Activated naive CD4-positive, alpha-beta T cell treated with anti-CD3 and anti-CD28 coated beads, Interleukin-2, amount 50 U/mL, for 72 hours (primary cell): ENCODE data around the gene SLC6A19. TPM values are rescaled to one million over a fixed set of nuclear protein-coding genes. Genes with fewer than 3 reads are reported as not detected.
A peak's percentile ranks its signal among the peaks of the same experiment; 100 is the strongest.

ENCODE experiments used
- ATAC-seq, 2 donors: fragments of 150-1000 bp; cut with Tn5 transposase; 2 replicates each; pipeline ENCODE4 v1.10.0; 2021; ENCODE audit warnings: mild to moderate bottlenecking in 2 of 2, moderate library complexity in 2 of 2
- DNase-seq, 2 donors: peaks; one replicate each; pipeline ENCODE4 v3.0.0; 2021 to 2022; ENCODE audit warnings: low spot score in 2 of 2
- H3K27ac Mint-ChIP-seq, 2 donors: one replicate each; pipeline ENCODE4 v1.8.0; 2022; ENCODE audit warnings: mild to moderate bottlenecking in 2 of 2, mixed read lengths in 2 of 2
- H3K36me3 Mint-ChIP-seq, 2 donors: one replicate each; pipeline ENCODE4 v1.8.0; 2022; ENCODE audit warnings: mixed read lengths in 2 of 2
- H3K9me3 Mint-ChIP-seq, 2 donors: one replicate each; pipeline ENCODE4 v1.8.0; 2022; ENCODE audit warnings: mixed read lengths in 2 of 2
- total RNA-seq, 2 donors: library from RNA; stranded (reverse); gene quantifications; one replicate each; pipeline ENCODE4 v1.2.3, GENCODE V29; 2022

SLC6A19 gene
- total RNA-seq, 2 donors from 2014 or later: not detected

DNA sequence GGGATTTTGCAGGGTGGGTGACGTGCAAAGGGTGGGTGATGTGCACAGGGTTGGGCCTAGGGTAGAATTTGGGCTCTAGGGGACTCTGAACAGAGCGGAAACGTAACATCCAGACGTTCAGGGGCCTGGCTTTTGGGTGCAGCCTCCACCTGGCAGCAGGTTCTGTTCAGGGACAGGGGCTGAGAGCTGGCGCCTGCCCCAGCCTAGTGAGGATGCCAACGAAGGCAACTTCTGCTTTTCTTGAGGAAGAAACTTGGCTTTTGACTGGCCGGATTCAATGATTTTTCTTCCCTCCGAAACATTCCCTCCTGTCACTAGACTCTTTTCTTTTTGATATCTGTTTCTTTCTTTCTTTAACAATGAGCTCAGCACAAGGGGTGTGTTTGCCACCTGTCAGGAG is 38.6 kb upstream of the SLC6A19 start:
- Mint-ChIP-seq H3K36me3 (peaks cover 0 to 3% of the 10 kb centered on the region in 2 donors), H3K27ac (no peak overlapping the region), H3K9me3 (peaks cover 0 to 2% of the 10 kb centered on the region in 2 donors)
- no peak for DNase-seq
- no peak for ATAC-seq

- Mint-ChIP-seq H3K36me3 (no peaks in the 10 kb centered on the region), H3K27ac (no peak overlapping the region), H3K9me3 (no peaks in the 10 kb centered on the region)
- ATAC-seq: no peak
- DNase-seq: no peak
These were observed 38.0 kb upstream of the SLC6A19 start for GRCh38 chr5:1163366-1163765.

DNA sequence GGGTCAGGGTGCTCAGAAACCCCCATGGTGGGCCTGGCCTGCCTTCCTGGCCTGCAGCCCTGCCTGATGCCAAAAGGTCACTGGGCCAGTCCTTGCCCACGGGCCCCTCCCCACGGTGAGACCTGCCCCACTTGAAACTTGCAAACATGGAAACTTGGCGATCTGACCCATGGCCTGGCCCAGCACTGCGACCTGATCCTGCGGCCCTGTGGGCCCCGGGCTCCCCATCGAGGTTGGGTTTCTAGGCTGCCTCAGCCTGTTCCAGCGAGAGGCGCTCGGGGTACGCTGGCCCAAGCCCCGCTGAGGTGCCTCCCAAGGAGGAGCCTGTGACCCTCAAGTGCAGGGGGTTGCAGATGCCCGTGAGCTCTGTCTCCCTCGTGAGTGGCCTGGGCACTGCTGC is 37.5 kb upstream of the SLC6A19 start:
- ATAC-seq: no peak
- H3K36me3 Mint-ChIP-seq: no peaks in the 10 kb centered on the region
- no peak for DNase-seq
- no peak overlapping the region for H3K27ac Mint-ChIP-seq
- H3K9me3 Mint-ChIP-seq: no peaks in the 10 kb centered on the region

- ATAC-seq (no peak), DNase-seq (no peak)
- Mint-ChIP-seq H3K36me3 (no peaks in the 10 kb centered on the region), H3K9me3 (no peaks in the 10 kb centered on the region), H3K27ac (peak overlapping the region in 1 of 2 donors; percentile 0)
These were observed 36.4 kb upstream of the SLC6A19 start for GRCh38 chr5:1164696-1165630.

GRCh38 chr5:1165864-1166263 is 35.5 kb upstream of the SLC6A19 start:
- ATAC-seq: no peak
- Mint-ChIP-seq H3K9me3 (no peaks in the 10 kb centered on the region), H3K36me3 (no peaks in the 10 kb centered on the region), H3K27ac (no peak overlapping the region)
- DNase-seq: no peak

DNA sequence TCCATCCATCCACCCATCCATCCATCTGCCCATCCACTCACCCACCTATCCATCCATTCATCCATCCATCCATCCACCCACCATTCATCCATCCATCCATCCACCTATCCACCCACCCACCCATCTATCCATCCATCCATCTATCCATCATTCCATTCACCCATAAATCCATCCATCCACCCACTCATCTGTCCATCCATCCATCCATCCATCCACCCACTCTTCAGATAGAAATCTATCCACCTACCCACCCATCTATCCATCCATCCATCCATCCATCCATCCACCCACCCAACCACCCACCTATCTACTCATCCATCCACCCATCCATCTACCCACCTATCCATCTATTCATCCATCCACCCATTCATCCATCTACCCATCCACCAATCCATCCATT is 35.0 kb upstream of the SLC6A19 start:
- Mint-ChIP-seq H3K9me3 (no peaks in the 10 kb centered on the region), H3K36me3 (no peaks in the 10 kb centered on the region), H3K27ac (no peak overlapping the region)
- ATAC-seq (no peak), DNase-seq (no peak)

DNA sequence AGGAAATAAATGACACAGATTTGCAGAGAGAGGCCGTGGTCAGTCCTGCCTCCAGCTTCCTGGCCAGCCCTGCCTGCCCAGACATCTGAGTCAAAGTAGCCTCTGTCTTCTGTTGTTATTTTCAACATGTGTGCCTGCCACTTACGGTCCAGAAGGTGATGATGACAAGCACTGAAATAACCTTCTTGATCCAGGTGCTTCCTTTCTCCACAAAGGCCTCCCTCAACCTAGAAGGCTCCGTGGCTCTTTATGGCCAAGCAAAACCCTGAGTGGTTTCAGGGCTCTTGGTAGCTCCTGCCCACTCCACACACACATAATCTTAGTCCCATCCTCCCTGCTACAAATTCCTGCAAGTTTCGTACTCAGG is 34.1 kb upstream of the SLC6A19 start:
- DNase-seq (no peak), ATAC-seq (no peak)
- Mint-ChIP-seq H3K36me3 (no peaks in the 10 kb centered on the region), H3K27ac (no peak overlapping the region), H3K9me3 (no peaks in the 10 kb centered on the region)

DNA sequence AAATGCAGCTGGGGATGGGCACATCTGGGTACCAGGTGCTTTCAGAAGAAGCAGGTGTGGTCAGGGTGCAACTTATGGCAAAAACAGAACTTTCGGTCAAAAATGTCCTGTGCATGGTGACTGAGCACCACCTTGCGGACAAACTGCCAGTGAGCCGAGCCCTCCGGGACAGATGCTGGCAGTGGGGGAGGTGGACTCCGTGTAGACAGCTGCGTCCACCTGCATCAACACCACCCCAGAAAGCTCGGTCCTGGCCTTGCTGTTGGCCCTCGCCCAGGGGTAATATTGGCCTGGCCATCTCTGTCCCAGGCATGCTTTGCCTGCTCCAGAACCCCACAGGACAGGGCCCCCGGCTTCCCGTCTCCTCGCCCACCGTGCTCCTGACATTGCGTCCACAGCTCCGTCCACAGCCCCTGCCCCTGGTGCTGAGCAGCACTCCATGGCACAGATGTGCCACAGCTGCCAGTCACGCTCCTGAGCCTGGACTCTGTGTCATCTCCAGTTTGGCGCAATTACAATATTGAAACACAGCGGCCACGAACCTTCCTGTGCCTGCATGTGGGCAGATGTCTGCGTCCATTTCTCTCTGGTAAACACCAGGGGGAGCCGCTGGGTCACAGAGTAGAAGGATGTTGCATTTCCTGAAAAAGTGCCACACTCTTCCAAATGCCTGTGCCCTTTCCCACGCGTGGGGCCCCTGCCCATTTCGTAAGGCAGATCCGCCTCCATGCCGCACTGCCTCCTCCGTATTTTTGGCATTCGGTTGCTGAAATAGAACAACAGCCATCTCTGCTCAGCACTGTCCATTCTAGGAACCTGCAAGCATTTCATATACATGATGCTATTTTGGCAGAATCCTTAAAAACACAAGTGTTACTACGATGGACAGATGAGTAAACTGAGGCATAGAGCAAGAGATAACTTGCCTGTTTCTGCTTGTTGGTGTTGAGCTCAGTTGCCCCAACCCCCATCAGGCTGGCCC is 33.4 kb upstream of the SLC6A19 start:
- DNase-seq (peak in 1 of 2 donors; percentile 64), ATAC-seq (peak; percentile 75 to 82)
- Mint-ChIP-seq H3K9me3 (no peaks in the 10 kb centered on the region), H3K27ac (no peak overlapping the region), H3K36me3 (no peaks in the 10 kb centered on the region)

GRCh38 chr5:1168796-1169195 is 32.6 kb upstream of the SLC6A19 start:
- DNase-seq: no peak
- H3K36me3 Mint-ChIP-seq: no peaks in the 10 kb centered on the region
- H3K9me3 Mint-ChIP-seq: no peaks in the 10 kb centered on the region
- no peak for ATAC-seq
- no peak overlapping the region for H3K27ac Mint-ChIP-seq

DNA sequence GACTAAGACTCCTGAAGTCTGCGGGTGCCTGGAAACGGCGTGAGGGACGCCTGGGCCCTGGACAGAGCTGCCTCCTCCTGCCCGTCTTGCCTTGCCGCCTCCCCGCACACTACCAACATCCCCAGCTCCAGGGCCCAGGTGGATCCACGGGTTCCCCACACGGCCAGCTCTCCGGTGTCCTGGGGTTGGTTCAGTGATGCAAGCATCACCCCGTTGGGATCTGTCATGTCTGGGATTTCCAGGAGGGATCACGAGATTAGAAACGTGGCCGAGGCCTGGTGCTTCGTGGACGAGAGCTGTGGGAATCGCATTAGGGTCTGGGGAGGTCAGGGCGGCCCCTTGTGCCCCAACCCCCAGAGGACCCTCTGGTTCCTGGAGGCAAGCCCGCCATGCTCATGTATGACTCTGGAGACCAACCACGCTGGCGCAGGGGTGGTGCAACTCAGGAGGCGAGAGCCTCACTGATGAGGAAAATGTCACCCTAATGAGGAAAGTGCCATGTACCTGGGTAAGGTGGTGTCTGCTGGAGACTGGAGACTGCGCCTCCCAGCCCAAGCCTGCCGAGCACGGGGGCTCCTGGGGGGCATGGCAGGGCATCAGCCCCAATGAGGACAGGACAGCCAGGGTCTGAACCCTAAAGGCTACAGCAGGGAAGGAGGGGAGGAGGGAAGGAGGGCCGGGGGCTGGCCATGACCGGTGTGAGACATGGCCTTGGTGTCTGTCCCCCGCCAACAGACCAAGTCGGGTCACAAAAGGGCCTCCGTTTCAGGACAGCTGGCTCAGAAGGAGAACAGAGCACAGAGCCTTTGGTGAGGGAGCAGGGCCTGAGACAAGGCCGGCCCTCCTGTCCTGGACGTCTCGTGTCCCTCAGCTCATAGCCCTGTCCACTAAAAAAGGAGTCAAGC is 31.9 kb upstream of the SLC6A19 start:
- Mint-ChIP-seq H3K36me3 (no peaks in the 10 kb centered on the region), H3K9me3 (no peaks in the 10 kb centered on the region), H3K27ac (no peak overlapping the region)
- DNase-seq (no peak), ATAC-seq (no peak)

GRCh38 chr5:1171340-1171941 is 30.0 kb upstream of the SLC6A19 start:
- no peaks in the 10 kb centered on the region for H3K36me3 Mint-ChIP-seq
- DNase-seq: no peak
- H3K27ac Mint-ChIP-seq: no peak overlapping the region
- ATAC-seq: no peak
- H3K9me3 Mint-ChIP-seq: no peaks in the 10 kb centered on the region

- no peak for DNase-seq
- Mint-ChIP-seq H3K27ac (no peak overlapping the region), H3K36me3 (no peaks in the 10 kb centered on the region), H3K9me3 (no peaks in the 10 kb centered on the region)
- no peak for ATAC-seq
These were observed 29.3 kb upstream of the SLC6A19 start for GRCh38 chr5:1172007-1172581.

- Mint-ChIP-seq H3K36me3 (no peaks in the 10 kb centered on the region), H3K9me3 (no peaks in the 10 kb centered on the region), H3K27ac (peak overlapping the region in 1 of 2 donors; percentile 28)
- ATAC-seq (peak; percentile 19 to 41), DNase-seq (no peak)
These were observed 28.6 kb upstream of the SLC6A19 start for GRCh38 chr5:1172670-1173404.

- Mint-ChIP-seq H3K27ac (peak overlapping the region in 1 of 2 donors; percentile 28), H3K9me3 (no peaks in the 10 kb centered on the region), H3K36me3 (no peaks in the 10 kb centered on the region)
- ATAC-seq (no peak), DNase-seq (no peak)
These were observed 27.8 kb upstream of the SLC6A19 start for GRCh38 chr5:1173485-1174070.
